K562 (cell line): Measurements from ENCODE around the gene TMEM209. TPM values are rescaled to one million over a fixed set of nuclear protein-coding genes. Genes with fewer than 3 reads are reported as not detected.

Source experiments
- BRD9 ChIP-seq: fragments of 450-650 bp; IDR thresholded peaks from 2 replicates; pipeline ENCODE4 v1.6.1; 2018; ENCODE audit warnings: low read depth; ENCODE audit not compliant: partially characterized antibody
- CBFA2T2 ChIP-seq: fragments of 450-650 bp; conservative IDR thresholded peaks from 2 replicates; pipeline ENCODE4 v1.6.1; 2017; ENCODE audit warnings: mild to moderate bottlenecking
- CBX3 ChIP-seq, 2 experiments: IDR thresholded peaks; 1 replicate in 1 of 2; 2 replicates in 1 of 2; pipeline ENCODE4 v1.6.1; 2012; ENCODE audit warnings: inconsistent platforms in 2 of 2, low read length in 2 of 2, borderline replicate concordance in 1 of 2, control low read depth in 1 of 2
- HDAC8 ChIP-seq: fragments of 450-650 bp; IDR thresholded peaks from 2 replicates; pipeline ENCODE4 v1.6.1; 2016; ENCODE audit warnings: mild to moderate bottlenecking, missing genetic modification characterization, moderate library complexity, missing compliant biosample characterization
- KDM5B ChIP-seq: fragments of 200-600 bp; sonication (generic); IDR thresholded peaks from 2 replicates; pipeline ENCODE4 v1.6.1; 2012; ENCODE audit warnings: low read depth, mild to moderate bottlenecking, moderate library complexity, low read length, control low read depth, inconsistent platforms; ENCODE audit not compliant: insufficient replicate concordance
- MCM3 ChIP-seq: fragments of 450-650 bp; IDR thresholded peaks from 2 replicates; pipeline ENCODE4 v1.6.1; 2016
- MEIS2 ChIP-seq: fragments of 450-650 bp; IDR thresholded peaks from 2 replicates; pipeline ENCODE4 v1.6.1; 2014; ENCODE audit warnings: mild to moderate bottlenecking; ENCODE audit not compliant: partially characterized antibody
- POLR2AphosphoS5 ChIP-seq: IDR thresholded peaks from 2 replicates; pipeline ENCODE4 v1.6.1; 2011; ENCODE audit warnings: mild to moderate bottlenecking, low read depth, low read length, moderate library complexity; ENCODE audit not compliant: control insufficient read depth, insufficient read depth
- RERE ChIP-seq: sonication (generic); formaldehyde crosslinking; IDR thresholded peaks from 2 replicates; pipeline ENCODE4 v1.8.0; 2023; ENCODE audit warnings: missing genetic modification reagents, mild to moderate bottlenecking, borderline replicate concordance
- RFX5 ChIP-seq: IDR thresholded peaks from 2 replicates; pipeline ENCODE4 v1.6.1; 2011; ENCODE audit warnings: low read depth, mild to moderate bottlenecking, improper control_type of control experiment, low read length
- SMARCE1 ChIP-seq: fragments of 450-650 bp; IDR thresholded peaks from 2 replicates; pipeline ENCODE4 v1.7.1; 2016; ENCODE audit warnings: mild to moderate bottlenecking
- ZNF830 ChIP-seq: fragments of 250-450 bp; sonication (Bioruptor Pico); IDR thresholded peaks from 2 replicates; pipeline ENCODE4 v1.5.0; 2021; ENCODE audit warnings: mild to moderate bottlenecking
- polyA plus RNA-seq, 8 experiments: library from polyadenylated mRNA; depleted of rRNA in 4 of 8; stranded (reverse) in 5 of 8; unstranded in 3 of 8; fragments of >200 nt; fragmentation: Nextera tagmentation in 2 of 8; fragmentation: Illumina TruSeq in 1 of 8; extraction: Ambion mirVana in 2 of 8; extraction: Trizol in 1 of 8; gene quantifications; 2 replicates each; pipeline versions ENCODE4 v1.2.1 to v1.2.3, GENCODE V29; 2011 to 2014; ENCODE audit warnings: inconsistent platforms in 1 of 8, missing spikeins in 1 of 8
- total RNA-seq, 7 experiments: library from RNA; depleted of rRNA in 6 of 7; stranded (reverse); fragments of >200 nt in 6 of 7; fragmentation: Illumina TruSeq in 2 of 7; extraction: Trizol in 2 of 7; gene quantifications; 2 replicates each; pipeline versions ENCODE4 v1.2.1 to v1.2.3, GENCODE V29; 2011 to 2021; ENCODE audit warnings: low replicate concordance in 1 of 7
- TF ChIP-seq, protein P1 (sequence below): fragments of 150-350 bp; IDR thresholded peaks from 2 replicates; pipeline ENCODE4 v1.6.1; 2014; ENCODE audit warnings: low read depth, mild to moderate bottlenecking, low read length, borderline replicate concordance
- TF ChIP-seq, protein P2 (sequence below): sonication (generic); formaldehyde crosslinking; IDR thresholded peaks from 2 replicates; pipeline ENCODE4 v1.8.0; 2022; ENCODE audit warnings: mild to moderate bottlenecking, missing genetic modification reagents
- TF ChIP-seq, protein P3 (sequence below): sonication (generic); formaldehyde crosslinking; IDR thresholded peaks from 2 replicates; pipeline ENCODE4 v1.8.0; 2022; ENCODE audit warnings: missing genetic modification reagents, mild to moderate bottlenecking, moderate library complexity, borderline replicate concordance

The TMEM209 gene
- total and polyA plus RNA-seq, 9 of the 15 experiments (the other 6 are each of a cell fraction or from before 2014, with no cell fraction given), result 36.8 to 116 (median 76.6) TPM

DNA sequence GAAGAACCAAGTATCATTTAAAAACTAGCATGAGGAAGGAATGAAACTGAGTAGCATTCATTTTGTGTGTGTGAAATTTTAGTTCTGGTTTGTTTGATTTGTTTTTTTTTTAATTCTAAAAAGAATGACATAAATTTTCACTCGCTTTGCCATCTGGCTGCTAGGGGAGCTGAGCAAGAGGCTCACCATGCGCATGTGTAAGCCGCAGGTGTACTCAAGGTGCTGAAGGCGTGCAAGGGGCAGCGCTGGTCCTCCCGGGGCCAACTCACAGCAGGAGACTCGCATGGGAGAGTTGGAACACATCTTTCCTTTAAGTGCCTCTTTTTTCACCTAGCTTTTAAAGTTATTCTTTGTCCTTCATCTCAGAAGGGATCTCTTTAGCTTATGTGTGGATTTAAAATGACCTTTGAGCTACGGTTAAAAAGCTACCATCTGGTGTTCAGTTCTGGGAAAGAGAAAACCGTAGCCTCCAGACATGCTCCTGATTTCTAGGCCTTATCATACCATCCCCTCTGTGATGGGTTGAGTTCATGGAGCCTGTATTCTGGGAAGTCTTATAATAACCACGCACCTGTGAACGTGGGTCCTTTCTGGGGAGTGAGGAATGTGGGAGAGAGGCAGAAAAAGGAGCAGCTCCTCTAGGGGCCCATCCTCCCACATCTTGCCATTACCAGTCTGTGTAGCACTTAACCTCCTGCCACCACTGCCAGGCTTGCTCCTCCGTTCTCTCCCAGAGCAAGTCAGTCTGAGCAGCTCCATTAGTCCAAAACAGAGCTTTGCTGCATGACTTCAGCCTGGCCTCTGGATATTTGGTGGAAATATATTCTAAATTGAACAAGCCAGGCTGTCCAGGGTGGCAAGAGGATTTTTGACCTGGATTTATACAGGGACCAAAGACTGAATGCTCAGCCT, 73.0 kb downstream of the TMEM209 start (continued):
- TF ChIP-seq, protein P1, sequence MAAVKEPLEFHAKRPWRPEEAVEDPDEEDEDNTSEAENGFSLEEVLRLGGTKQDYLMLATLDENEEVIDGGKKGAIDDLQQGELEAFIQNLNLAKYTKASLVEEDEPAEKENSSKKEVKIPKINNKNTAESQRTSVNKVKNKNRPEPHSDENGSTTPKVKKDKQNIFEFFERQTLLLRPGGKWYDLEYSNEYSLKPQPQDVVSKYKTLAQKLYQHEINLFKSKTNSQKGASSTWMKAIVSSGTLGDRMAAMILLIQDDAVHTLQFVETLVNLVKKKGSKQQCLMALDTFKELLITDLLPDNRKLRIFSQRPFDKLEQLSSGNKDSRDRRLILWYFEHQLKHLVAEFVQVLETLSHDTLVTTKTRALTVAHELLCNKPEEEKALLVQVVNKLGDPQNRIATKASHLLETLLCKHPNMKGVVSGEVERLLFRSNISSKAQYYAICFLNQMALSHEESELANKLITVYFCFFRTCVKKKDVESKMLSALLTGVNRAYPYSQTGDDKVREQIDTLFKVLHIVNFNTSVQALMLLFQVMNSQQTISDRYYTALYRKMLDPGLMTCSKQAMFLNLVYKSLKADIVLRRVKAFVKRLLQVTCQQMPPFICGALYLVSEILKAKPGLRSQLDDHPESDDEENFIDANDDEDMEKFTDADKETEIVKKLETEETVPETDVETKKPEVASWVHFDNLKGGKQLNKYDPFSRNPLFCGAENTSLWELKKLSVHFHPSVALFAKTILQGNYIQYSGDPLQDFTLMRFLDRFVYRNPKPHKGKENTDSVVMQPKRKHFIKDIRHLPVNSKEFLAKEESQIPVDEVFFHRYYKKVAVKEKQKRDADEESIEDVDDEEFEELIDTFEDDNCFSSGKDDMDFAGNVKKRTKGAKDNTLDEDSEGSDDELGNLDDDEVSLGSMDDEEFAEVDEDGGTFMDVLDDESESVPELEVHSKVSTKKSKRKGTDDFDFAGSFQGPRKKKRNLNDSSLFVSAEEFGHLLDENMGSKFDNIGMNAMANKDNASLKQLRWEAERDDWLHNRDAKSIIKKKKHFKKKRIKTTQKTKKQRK, result no peak
- peak; percentile 19 for TF ChIP-seq MEIS2
- TF ChIP-seq KDM5B, result no peak
- TF ChIP-seq HDAC8 (tag), result 0 out of 2 replicates have a peak, but pooled peaks have one; percentile 40
- TF ChIP-seq CBFA2T2, result peak; percentile 95
- TF ChIP-seq SMARCE1, result peak; percentile 55; the same call in 1 of the 2 replicates
- TF ChIP-seq MCM3, result no peak
- peak in 1 of 2 experiments; percentile 44; a peak in 1 of 3 replicates for TF ChIP-seq CBX3 (IDR thresholded peaks at IDR 0.05; ENCODE audit: borderline replicate concordance in 1 of 2, low read length in 2 of 2)
- TF ChIP-seq POLR2AphosphoS5, result peak; percentile 86
- TF ChIP-seq, protein P2, sequence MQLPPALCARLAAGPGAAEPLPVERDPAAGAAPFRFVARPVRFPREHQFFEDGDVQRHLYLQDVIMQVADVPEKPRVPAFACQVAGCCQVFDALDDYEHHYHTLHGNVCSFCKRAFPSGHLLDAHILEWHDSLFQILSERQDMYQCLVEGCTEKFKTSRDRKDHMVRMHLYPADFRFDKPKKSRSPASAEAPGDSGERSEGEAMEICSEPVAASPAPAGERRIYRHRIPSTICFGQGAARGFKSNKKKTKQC, result 0 out of 2 replicates have a peak, but pooled peaks have one; percentile 49
- TF ChIP-seq, protein P3, sequence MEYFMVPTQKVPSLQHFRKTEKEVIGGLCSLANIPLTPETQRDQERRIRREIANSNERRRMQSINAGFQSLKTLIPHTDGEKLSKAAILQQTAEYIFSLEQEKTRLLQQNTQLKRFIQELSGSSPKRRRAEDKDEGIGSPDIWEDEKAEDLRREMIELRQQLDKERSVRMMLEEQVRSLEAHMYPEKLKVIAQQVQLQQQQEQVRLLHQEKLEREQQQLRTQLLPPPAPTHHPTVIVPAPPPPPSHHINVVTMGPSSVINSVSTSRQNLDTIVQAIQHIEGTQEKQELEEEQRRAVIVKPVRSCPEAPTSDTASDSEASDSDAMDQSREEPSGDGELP (CRISPR knock-in tag), result peak; percentile 22; the same call in 1 of the 2 replicates
- no peak for TF ChIP-seq ZNF830 (CRISPR knock-in tag)
- no peak for TF ChIP-seq RERE (CRISPR knock-in tag)
- TF ChIP-seq RFX5, result no peak
- TF ChIP-seq BRD9, result peak; percentile 48
